T-helper 1 cell treated with Interleukin-12 subunit alpha and Interleukin-12 subunit beta and Interleukin-4 antibody, amounts not matched to agents 30 ng/mL and 1 ng/mL, for 36 hours (primary cell): ENCODE data around the gene ARFGAP1. TPM values are rescaled to one million over a fixed set of nuclear protein-coding genes. Genes with fewer than 3 reads are reported as not detected.

Experiments used
- intact Hi-C: fragments of 100-400 bp; cut with micrococcal nuclease; formaldehyde crosslinking; loops from one replicate; pipeline ENCODE4 v1.15.1; 2024
- total RNA-seq: library from RNA; stranded (reverse); gene quantifications from 2 replicates; pipeline ENCODE4 v1.2.3, GENCODE V29; 2022

Gene ARFGAP1
- total RNA-seq, result 93.8 and 94.1 TPM in 2 replicates

DNA sequence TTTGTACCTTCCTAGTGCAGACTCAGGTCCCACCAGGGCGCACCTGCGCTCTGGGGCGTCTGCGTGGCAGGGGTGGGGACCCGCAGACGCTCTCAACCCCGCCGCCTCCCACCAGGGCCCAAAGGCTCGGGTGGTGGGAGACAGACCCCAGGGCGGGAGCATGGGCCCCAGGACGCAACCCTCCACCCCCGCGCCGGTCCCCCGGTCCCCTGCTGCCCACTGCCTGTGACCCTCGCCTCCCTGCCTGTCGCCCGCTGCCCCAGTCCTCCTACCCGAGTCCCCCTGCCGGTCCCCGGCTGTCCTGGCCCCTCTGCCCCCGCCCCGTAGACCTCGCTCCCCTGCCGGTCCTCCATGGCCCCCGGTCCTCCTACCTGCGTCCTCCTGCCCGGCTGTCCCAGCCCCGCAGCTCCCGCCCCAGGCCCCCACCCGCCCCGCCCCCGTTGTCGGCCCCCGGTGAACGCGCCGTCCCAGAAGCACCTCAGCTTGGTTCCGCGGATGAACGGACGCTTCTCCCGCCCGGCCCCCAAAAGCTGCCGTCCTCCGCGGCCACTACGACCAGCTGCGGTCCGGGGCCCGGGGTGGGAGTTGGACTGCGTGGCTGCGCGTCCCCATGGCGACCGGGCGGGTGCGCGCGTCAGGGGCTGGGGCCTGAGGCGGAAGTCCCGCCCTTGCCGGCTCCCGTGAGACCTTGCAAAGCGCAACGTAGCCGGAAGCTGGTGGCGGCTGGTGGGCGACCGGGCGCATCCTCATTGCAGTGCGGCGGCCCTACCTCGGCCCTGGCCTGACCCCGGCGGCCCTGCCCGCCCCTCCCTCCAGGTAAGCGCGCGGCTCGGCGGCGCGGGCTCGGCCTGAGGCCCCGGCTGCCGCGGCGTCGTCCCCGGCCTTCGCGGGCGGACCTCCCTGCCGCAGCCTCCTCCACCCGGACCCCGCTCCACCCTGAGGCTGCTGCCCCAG is at the start of gene ARFGAP1:
ARFGAP1 (plus strand) TSS at position 709 of the 954 bp plus-strand sequence. CDS start 2,768 bp downstream, outside the sequence.
- intact Hi-C loops, result loop anchor here (1.0 kb wide), 1 partner anchor 56 kb away; the partner anchor contains the start of gene YTHDF1

DNA sequence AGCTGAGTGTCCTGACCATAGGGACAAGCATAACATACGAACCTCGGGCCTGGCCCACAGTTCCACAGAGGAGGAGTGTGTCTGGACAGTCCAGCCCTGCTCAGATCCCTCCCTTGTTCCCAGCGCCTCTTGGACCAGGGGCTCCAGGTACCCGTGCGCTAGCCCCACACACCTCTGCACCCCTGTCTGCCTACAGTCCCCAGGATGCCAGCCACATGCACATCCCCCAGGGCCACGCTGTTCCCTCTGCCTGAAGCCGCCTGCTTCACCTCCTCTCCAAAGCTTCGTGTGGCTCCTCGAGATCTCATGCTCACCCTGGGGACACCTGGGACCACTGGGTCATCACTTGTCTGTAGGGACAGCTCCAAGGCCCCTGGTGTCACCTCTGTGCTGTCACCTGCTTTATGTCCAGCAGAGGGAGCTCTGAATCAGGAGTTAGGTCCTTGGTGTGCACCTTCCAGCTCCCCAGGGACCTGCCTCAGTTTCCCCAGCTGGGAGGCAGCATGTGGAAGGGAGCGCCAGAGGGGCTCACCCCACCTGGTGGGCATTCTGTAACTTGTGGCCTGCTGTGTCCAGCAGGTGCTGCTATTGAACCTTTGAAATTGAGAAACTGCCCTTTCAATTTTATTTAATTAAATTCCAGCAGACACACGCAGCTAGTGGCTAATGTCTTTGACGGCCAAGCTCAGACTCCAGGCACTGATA is 49.3 kb upstream of the ARFGAP1 start:
- intact Hi-C loops, result loop anchor here (1.0 kb wide), 1 partner anchor 158 kb away; no protein-coding TSS in a partner anchor

DNA sequence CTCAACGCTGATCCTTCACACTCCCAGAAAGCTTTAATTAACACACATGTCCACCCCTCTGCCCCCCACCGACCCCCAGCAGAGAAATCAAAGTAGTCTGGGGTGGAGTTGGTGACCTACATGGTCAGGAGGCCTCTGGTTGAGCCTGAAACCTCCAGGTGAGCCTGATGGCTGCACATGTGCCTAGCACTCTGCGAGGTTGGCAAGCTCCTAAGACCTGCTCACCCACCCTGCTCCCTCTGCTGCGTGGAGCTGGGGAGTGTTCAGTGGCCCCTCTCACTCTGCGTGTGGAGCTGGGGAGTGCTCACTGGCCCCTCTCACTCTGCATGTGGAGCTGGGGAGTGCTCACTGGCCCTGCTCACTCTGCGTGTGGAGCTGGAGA is 48.8 kb upstream of the ARFGAP1 start:
- intact Hi-C loops, result loop anchor here (1.0 kb wide), 1 partner anchor 157 kb away; no protein-coding TSS in a partner anchor

DNA sequence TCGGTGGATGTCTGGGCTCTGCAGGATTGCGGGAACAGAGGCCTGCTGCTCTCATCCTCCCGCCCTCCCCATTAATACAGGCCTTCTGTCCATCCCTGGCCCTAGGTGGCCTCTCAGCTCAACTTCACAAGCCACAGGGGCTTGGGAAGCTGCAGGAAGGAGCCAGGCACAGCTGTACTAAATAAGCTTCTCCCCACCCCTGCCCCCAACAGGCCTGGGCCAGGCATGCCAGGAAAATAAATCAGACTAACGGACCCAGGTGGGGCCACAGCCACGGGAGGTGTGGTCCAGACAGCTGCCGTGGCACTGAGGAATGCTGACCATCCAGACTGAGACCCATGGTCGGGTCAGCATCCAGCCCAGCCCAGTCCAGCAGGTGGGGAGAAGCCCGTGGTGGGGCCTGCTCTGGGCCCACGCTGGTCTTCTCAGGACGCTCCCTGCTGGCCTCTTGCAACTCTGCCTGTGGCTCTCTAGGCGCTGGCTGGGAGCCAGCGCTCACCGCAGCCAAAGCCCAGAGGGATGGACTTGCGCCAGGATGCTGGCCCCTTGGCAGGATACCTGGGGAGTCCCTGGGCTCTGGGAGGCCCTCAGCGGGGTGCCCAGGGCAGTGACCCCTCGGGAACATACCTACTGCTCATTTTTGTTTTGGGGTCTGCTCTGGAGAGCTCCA is 48.1 kb upstream of the ARFGAP1 start:
- intact Hi-C loops, result no loop called here

DNA sequence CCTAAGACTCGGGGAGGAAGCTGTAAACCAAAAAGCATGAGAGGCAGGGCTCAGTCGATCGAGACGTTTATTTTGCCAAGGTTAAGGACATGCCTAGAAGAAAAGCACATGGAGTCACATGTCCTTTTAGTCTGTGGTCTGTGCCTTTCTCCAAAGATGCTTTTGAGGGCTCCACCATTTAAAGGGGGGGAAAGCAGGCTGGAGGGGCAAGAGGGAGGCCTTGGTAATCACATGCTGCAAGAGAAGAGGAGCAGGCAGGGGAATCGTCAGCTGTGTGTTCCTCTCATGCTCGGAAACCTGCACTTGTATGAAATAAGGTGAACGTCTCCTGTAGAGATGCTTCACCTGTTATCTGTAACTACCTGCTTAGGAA is 47.5 kb upstream of the ARFGAP1 start:
- intact Hi-C loops, result no loop called here

DNA sequence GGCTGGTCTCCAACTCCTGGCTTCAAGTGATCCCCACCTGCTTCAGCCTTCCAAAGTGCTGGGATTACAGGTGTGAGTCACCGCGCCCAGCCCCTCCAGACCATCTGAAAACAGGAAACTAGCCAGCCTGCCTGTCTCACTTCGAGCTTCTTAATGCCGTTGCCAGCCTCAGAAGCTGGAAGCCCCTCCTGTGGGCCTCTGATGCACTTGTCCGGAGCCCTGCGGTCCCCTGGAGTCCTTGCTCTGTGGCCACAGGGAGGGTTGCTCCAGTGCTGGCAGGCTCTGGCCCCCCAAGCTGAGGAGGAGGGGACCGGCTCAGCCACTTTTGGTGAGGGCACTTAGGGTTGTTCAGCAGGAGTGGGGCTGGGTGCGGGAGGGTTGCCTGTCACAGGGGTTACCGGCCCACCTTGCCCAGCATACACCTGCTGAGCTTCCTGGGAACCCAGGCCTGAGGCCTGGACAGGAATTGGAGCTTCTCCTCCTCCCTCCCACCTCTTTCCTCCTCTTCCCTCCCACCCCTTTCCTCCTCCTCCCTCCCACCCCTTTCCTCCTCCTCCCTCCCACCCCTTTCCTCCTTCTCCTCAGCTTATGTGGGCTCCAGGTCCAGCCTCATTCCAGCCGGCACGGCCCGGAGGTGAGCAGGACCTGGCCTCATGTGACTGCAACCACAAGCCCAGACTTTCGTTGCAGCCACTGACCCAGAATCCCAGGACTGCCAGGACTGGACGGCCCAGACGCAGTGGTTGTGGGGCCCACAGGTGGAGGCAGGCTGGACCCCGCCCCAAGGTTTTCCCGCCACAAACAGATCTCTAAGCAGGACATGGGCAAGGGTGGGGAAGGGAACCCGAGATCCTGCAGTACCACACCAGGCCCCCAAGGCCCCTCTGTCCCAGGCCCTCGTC is 46.3 kb upstream of the ARFGAP1 start:
- intact Hi-C loops, result no loop called here

DNA sequence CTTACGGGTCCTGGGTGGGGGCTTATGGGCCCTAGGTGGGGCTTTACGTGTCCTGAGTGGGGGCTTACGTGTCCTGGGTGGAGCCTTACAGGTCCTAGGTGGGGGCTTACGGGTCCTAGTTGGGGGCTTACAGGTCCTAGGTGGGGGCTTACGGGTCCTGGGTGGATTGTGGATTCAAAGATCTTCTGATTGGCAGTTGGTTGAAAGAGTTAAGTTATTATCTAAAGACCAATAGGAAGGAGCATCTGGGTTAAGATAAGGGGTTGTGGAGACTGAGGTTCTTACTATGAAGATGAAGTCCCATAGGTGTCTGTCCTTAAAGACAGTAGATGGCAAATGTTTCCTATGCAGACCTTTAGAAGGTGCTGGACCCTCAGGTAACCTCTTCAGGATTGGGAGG is 45.4 kb upstream of the ARFGAP1 start:
- intact Hi-C loops, result no loop called here

DNA sequence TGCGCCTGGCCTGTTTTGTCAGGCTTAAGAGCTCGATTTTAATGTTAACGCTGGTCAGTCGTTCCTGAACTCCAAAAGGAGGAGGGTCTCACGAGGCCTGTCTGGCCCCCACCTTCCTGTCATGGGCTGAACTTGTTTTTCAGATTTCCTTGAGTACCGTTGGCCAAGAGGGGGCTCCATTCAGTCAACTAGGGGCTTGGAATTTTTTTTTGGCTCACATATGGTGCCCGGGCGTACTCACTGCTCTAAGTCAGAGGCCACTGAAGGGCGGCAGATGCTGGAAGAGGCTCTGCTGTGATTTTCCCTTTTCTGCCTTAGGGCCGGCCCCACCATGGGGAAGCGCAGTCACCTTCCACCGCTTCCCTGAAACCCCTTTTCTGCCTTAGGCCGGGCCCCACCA is 43.8 kb upstream of the ARFGAP1 start:
- intact Hi-C loops, result no loop called here

DNA sequence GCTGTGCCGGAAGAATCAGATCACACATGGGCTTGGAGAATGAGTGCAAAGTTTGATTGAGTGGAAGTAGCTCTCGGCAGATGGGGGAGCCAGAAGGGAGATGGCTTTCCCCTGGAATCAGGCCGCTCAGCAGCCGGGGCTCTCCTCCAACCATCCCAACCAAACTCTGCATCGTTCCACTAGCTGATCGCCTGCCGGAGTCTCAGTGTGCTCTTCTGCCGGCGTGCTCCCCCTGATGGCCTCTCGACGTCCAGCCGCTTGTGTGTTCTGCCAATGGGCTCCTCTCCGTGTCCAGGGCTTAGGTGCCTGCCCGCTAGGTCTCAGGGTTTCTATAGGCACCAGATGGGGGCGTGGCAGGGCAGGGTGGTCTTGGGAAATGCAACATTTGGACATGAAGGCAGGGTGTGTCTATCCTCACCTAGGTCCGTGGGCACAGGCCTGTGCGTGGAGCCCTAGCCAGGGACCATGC is 41.8 kb upstream of the ARFGAP1 start:
- intact Hi-C loops, result no loop called here

DNA sequence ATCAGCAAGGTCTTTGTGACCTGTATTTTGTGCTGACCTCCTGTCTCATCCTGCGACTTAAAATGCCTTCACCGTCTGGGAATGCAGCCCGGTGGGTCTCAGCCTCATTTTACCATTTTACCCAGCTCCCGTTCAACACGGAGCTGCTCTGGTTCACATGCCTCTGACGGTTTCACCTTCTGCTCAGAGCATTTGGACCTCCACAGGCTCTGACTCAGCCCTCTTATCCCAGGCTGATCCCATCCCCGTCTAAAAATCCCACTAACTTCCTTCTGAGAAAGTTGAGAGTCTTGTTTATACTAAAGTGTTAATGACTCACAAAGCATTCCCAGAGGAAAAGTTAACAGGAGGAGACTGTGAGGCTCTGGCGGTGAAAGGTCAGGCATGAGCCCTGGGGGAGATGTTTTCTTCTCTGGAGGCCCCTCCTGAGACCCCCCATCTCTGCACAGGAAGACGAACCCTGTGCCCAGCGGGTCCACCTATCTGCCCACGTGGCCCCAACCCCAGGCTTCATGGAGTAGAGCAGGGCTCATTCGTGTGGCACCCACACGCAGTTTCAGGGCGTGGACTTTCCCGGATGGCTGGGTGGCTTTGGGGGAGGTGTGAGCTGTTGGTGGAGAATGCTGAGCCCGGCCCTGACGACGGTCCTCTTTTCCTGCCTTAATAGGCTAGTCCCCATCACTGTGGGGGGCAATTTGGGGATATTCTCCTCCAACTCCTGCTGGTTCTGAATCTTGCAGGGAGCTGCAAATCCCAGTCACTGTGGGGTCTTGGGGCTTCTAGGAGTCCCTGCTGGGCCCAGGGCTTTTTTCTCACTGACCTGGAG is 40.2 kb upstream of the ARFGAP1 start:
- intact Hi-C loops, result no loop called here

DNA sequence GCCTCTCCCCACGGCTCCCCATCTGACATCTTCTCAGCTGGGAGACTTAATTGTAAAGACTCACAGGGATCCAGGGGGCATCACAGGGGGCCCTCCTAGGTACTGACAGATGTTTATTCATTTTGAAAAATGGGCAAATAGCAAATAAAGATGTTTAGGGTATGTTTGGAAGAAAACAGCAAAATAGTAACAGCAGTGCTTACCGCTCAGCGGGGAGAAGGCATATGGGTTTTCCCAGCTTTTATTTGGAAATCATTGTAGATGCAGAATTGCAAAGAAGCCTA is 39.6 kb upstream of the ARFGAP1 start:
- intact Hi-C loops, result no loop called here

DNA sequence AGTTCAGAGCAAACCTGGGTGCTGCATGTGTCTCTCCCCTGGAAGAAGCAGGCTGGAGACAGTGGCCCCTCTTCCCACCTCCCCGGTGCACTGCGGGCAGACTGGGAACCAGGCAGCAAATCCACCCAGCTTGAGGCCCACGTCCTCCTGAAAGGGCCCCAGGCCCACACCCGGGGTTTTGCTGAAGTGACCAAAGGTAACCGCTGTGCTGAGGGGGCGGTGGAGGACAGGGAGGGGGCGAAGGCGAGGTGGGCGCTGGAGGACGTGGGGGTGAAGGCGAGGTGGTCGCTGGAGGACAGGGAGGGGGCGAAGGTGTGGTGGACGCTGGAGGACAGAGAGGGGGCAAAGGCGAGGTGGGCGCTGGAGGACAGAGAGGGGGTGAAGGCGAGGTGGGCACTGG is 38.7 kb upstream of the ARFGAP1 start:
- intact Hi-C loops, result no loop called here

DNA sequence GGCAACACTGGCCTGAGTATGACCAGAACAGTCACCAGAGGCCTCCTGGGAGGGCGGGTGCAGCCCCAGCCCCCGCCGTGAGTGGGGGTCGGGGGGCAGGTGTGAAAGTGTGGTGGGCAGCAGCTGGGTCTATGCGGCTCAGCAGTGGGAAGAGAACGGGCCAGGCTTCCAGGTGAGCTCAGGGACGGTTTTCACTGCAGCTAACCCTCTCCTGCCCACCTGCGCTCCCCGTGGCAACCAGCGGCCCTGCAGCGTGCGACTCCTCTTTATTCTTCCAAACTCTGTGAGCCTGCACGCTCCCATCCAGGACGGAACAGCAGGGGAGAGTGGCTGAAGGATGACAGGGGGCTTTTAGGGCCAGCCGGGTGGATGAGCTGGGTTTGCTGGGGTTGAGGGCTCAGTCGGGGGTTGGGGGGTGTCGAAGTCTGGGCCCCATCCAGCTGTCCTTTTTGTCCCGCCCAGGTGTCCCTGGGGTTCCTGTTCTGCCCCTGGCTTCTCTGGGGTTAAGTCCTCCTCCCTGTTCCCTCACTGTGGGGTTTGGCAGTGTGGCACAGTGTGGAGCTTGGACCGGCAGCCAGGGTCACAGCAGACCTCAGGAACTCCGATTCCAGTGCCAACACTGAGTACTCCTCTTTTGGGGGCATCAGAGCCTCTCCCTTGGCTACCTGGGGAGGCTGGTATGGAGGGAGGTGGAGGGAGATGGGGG is 37.8 kb upstream of the ARFGAP1 start:
- intact Hi-C loops, result no loop called here

DNA sequence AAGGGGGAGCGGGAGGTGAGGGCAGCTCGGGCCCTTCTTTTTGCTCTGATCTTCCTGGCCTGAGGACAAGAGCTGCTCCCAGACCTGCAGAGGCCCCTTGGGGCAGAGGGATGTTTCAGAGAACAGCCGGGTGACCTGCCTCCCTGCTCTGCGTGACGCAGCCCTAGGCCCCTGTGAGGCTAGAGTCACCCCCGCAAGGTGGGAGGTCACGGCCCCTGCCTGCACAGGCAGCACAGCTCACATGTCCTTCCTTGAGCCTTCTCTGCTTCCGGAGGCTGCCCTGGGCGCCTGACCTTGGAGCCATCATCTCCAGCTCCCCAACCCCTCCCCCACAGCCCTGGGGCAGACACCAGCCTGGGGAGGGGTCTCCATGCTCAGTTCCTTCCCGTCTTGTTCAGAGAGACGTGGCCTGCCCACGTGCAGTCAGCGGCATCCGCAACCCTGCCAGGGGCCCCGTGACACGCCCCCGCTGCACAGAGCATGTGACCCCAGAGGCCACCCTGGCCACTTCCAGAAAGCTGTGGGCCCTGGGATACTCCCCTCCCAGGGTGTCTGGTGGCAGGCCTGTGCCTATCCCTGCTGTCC is 37.1 kb upstream of the ARFGAP1 start, which contains the start of gene BIRC7:
BIRC7 (plus strand) TSS at position 507 of the 585 bp plus-strand sequence. CDS start 192 bp downstream, outside the sequence.
- intact Hi-C loops, result no loop called here

DNA sequence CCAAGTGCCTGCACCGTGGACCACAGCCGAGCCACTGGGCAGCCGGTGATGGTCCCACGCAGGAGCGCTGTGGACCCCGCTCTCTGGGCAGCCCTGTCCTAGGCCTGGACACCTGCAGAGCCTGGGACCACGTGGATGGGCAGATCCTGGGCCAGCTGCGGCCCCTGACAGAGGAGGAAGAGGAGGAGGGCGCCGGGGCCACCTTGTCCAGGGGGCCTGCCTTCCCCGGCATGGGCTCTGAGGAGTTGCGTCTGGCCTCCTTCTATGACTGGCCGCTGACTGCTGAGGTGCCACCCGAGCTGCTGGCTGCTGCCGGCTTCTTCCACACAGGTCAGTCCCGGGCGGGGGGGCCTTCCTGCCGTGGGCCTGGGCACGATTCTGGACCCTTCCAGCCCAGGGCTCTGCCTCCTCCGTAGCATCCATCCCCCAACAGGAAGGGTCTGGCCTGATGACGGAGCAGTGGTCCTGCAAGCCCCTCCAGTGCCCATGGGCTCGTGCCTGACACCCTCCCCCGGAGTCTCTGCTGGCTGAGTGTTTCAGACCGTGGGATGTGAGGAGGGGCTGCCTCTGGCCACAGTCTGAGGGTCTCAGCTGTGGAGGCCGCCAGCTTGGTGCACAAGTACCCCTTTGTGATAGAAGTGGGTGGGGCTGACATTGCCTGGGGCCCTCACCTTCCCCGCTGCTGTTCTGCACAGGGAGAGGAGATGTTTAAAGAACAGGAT is 36.3 kb upstream of the ARFGAP1 start:
- intact Hi-C loops, result no loop called here

DNA sequence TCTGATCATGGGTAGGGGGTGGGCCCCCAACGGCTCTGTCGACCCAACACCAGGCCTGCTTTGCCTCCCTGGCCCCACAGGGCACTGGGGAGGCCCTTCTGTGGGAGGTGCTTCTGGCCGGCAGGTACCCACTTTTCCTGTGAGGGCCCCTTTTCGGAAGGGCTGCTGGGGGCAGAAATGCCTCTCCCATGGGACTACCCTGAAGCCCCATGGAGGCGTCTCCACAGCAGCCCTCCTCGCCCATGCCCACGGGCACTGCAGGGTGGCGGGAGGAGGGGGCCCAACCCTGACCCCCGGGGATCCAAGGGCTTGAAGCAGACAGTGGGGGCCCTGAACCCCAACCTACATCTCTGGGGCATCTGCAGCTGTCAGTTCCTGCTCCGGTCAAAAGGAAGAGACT is 34.6 kb upstream of the ARFGAP1 start:
- intact Hi-C loops, result no loop called here

DNA sequence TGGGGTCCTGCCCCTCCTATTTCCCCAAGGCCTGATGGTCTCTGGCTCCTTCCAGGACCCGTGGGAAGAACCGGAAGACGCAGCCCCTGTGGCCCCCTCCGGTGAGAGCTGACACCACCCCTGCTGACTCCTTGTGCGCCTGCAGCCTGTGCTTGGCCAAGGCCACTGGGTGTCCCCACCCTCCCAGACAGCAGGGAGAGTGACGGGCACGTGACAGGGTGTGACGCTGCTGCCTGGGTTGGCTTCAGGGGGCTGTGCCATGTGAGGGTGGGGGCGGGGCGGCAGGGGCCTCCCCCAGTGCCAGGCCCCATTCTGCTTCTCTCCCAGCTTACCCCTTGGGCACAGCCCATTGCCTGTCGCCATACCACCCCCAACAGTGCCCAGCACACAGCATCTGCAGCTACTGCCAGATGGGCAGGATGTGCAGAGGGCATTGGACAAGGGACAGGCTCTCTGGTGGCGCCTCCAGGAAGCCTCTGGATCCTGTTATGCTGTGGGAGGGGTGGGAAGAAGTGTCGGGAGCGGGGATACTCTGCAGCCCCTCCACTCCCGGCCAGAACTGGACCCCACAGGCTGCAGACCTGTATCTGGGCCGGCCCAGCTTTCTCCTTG is 34.0 kb upstream of the ARFGAP1 start:
- intact Hi-C loops, result no loop called here

DNA sequence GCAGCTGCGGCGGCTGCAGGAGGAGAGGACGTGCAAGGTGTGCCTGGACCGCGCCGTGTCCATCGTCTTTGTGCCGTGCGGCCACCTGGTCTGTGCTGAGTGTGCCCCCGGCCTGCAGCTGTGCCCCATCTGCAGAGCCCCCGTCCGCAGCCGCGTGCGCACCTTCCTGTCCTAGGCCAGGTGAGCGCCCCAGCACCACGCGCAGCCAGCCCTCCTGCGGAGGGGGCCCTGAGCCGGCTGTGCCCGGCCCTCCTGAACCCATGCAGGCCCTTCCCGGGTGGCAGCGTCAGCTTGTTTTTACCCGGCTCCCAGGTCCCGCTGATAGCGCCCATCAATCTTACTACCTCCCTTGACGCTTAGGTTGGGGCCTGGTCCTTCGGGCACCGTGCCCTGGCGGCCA is 33.2 kb upstream of the ARFGAP1 start:
- intact Hi-C loops, result no loop called here
